ENCODE measurements around the gene ECPAS.
"Not testable (repeated sequence)": the region's sequence is repeated elsewhere in the genome, so short reads cannot be mapped to it uniquely, and the experiment has no call there.

ECPAS gene

GRCh38 chr9:111475195-111475594 lies 9.0 kb downstream of the ECPAS start:
- DNase-seq: no peak

DNA sequence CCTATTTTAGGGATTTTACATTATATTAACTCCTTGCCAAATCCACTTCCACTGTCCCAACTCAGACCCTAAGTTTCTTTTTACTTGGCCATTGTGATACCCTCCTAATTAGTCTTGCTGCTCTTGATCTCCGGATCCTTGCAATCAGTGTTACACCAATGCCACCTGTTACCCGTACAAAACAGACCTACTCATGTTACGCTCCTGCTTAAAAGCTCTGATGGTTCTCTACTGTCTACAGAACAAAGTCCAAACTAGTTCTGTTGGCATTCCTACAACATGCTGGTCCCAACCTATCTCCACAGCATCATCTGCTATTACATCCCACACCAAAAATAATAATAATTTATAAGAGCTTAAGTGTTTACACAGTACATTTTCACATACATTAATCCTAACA lies 9.8 kb downstream of the ECPAS start:
- DNase-seq: no peak

DNA sequence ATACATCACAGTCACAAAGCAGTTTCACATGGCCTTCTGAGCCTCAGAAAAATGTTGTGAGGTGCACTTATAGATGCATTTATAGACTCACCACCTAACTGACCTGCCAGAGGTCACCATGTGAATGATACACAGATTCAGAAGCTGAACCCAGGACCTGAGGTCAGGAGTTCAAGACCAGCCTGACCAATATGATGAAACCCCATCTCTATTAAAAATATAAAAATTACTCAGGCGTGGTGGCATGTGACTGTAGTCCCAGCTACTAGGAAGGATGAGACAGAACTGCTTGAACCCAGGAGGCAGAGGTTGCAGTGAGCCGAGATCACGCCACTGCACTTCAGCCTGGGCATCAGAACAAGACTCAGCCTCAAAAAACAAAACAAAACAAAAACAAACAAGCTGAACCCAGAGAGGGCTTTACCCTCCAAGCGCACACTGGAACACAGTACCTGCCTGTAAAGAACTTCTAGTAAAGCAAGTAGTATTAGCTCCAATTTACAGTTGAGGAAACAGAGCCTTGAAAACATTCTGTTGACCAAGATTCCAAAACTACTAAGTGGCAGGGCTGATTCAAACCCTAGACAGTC lies 16.3 kb downstream of the ECPAS start:
- DNase-seq: no peak

DNA sequence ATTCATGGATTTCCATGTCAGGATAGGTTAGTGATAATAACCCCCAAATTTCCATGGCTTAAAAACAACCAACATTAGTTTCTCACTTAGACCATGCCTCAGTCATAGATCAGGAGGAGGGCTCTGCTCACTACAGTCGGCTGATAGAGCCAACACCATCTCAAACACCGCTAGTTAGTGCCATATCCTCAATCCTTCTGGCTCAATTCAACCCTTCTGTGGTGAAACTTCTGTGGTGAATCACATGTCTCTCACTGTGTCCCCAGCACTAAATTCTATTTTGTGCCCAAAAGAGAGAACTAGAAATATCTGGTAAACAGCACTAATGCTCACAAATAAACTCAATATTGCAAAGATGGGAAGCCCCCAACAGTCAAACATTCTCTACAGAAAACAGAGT lies 21.1 kb downstream of the ECPAS start:
- DNase-seq: no peak

DNA sequence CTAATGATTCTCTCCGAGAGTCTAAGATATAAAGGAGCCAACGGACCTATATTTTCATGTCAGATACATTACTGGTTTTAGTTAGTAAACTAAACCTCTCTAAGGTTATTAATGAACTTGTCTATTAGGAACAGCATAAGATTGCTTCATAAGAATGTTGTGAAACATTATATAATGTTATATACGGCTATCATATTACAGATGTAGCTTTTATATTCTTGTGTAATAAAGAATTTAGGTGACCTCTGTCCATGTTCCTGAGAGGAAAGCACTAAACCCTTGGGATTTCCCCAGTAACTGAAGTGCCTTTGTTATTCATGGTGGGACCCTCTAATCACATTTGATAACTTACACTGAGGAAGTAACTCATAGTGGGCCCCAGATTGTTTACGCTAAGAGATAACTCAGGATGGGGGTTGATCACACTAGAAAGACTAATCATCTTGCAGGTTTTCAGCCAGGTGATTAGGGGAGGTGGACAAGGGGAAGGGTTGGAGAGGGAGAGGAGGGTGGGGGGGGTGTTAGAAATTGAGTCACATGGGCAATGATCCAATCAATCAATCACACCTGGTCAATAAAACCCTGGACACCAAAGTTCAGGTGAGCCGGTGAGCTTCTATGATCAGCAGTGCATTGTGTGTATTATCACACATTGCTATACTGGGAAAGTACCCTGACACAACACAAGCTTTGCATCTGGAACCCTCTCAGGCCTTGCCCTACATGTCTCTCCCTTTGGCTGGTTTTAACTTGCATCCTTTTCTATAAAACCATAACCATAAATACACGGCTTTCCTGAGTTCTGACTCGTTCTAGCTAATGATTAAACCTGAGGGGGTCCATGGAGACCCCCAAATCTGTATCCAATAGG lies 25.8 kb downstream of the ECPAS start:
- DNase-seq: no peak

DNA sequence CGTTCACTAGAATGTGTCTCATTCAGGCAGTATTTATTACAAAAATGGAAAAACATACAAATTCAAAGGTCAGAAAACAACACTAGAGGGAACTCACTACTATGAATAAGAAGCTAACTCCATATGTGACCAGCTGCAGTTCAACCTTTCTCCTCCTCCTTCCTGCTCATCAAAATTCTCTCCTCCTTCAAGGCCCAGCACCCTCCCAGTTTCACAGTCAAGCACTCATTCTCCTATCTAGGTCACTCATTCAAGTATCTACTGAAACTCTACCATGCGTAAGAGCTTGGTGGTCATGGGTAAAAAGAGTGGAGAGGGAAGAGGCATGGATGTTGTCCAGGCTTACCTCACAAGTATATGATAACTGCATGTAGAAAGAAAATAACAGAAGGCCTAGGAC lies 27.7 kb downstream of the ECPAS start:
- DNase-seq: no peak

- DNase-seq: no peak
Observed at GRCh38 chr9:111455638-111456037, 28.5 kb downstream of the ECPAS start.

- no peak for DNase-seq
Observed at GRCh38 chr9:111454751-111455150, 29.4 kb downstream of the ECPAS start.

DNA sequence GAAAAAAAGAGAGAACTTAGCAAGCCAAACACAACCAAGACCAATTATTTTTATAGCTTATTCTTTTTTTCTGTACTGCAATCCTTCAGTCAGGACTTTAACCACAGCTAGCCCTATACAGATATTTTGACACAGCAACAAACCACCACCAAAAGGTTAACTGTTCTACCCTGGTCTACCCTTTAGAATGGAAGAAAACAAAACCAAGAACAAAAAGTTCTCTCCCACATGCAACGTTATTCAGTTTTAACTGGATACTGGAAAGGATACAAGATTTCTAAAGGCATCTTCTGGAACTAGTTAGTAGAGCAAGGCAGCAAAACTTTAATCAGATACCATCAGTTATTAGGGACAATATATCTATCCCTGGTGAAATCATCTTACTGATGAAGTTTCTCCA lies 32.6 kb downstream of the ECPAS start:
- no peak for DNase-seq

DNA sequence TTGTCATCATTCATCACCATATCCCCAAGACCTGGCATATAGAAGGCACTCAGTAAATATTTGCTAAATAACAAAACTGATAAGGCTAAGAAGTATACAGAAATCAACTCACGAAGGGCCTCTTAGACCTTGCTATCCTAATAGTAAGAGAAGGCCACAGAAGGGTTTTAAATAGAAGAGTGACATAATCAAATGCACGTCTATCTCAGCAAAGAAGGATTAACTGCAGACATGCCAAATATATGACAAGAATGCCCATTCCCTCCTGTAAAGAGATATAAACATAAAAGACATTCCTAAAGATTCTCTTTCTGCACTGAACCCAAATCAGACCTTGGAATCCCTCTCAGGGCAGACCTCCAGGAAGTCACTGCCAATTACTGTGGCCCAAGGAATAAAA lies 34.1 kb downstream of the ECPAS start:
- DNase-seq: no peak

DNA sequence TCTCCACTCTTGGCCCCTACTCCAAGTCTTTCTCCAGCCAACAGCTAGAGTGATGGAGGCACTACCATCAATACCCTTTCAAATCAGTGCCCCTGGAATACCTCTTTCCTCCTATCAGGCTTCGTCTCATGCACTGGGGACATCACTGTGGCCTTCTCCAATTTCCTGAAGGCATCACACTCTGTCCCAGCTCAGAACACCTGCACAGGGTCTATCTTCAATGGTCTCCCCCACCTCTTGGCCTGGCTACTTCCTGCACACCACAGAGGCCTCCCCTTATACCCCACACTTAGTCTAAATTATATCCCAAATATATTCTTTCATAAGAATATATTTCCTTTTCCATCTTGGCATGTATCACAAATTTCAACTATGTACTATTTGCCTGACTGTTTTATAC lies 34.5 kb downstream of the ECPAS start:
- no peak for DNase-seq

- not testable (repeated sequence) for DNase-seq
Observed at GRCh38 chr9:111445799-111446198, 38.4 kb downstream of the ECPAS start.

DNA sequence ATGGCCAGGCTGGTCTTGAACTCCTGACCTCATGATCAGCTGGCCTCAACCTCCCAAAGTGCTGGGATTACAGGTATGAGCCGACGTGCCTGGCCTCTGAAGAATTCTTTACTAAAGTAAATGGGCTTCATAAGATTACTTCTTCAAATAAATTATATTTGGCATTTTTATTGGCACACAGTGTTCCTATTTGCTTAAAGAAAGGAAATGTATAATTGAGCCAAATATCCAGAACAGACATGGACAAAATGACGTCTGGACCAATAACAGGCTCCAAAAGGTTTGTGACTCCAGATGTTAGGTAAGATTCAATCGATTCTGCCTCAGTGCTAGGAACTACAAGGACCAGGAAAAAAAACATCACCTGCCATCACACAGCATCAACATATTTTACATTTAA lies 40.7 kb downstream of the ECPAS start:
- DNase-seq: no peak

- no peak for DNase-seq
Observed at GRCh38 chr9:111442360-111443027, 41.7 kb downstream of the ECPAS start.

- DNase-seq: no peak
Observed at GRCh38 chr9:111440226-111440625, 44.0 kb downstream of the ECPAS start.

GRCh38 chr9:111438541-111439235 lies 45.5 kb downstream of the ECPAS start:
- DNase-seq: no peak

DNA sequence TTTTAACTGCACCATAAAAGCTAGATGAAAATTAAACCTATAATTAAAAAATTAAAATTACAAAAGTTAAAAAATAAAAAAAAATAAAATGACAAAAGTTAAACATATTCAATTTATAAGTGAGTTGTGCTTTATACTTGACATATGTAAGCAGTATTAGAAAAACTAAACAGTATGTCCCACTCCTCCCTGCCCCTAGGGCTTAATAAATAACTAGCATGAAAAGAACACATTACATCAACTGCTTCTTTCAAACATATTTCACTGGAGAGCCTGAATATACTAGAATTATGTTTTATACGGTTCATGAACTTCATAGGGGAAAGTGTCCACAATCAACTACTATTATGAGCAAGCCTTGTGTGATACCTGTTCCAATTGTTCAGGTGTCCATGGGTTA lies 47.6 kb downstream of the ECPAS start:
- DNase-seq: no peak

- DNase-seq: no peak
Observed at GRCh38 chr9:111433082-111433481, 51.1 kb downstream of the ECPAS start.

DNA sequence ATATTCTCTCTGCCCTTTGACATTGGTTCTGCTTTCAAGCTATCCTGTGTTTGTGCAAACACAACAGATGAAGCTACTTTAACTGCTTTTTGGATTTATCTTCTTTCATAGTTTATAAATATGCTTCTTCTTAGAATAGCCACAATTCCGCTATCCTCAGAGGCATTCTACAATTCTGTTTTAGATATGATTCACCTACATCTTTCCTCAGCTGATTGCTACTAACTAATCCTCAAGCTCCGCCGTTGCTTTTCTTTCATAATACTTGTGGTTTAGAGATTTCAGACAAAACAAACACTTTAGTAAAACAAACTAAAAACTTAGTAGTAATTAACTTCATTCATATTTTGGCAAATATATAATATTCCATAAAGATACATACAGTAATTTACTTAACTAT lies 52.5 kb downstream of the ECPAS start:
- no peak for DNase-seq

- no peak for DNase-seq
Observed at GRCh38 chr9:111429175-111429574, 55.0 kb downstream of the ECPAS start.

DNA sequence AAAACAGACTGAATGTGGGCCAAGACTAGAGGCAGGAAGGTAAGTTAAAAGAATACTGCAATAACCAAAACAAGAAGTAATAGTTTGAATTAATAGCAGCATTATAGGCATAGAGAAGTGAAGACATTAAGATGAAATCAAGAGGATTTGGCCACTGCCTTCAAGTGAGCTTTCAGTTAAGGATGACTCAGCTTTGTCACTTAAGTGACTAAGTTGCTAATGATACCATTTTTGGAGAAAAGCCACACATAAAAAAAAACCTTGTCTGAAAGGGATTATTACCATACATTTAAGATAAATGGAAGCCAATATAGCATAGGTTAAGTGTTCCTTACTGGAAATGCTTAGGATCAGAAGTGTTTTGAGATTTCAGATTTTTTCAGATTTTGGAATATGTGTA lies 57.0 kb downstream of the ECPAS start:
- DNase-seq: no peak

DNA sequence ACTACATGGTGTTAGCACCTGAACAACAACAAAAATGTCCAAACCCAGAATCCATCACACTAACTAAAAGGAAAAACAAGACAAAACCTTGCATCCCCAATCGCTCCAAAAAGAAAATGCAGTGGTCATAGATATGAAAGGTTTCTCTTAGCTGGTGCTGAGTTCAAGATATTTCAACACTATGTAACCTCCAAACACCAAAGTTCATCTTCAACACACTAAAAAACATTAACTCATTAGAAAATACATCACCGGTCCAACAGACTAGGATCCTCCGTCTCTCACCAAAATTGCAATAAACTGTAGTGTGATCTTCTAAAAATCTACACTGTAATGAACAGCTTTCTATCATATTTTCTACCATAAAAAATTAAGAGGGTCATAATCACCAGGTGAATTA lies 60.8 kb downstream of the ECPAS start:
- DNase-seq: no peak

- DNase-seq: no peak
Observed at GRCh38 chr9:111414406-111414805, 69.8 kb downstream of the ECPAS start.

DNA sequence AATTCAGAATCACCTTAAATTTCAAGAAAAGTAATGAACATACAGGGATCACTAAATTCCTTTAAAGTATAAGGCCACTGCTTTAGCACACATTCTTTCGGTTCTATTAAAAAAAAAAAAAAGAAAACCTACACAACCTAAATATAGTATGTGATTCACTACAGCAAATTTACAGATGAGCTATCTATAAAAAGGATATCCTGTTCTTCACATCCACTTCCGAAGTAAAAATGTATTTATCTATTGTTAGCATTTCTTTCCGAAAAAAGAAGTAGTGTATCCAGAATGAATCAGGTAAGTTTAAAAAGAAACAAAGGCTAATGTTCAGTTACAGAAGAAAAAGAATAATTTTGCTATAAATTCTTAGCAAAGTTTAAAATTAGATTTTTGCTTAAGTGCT lies 70.2 kb downstream of the ECPAS start:
- DNase-seq: no peak

All from right forelimb (tissue), 1 donor.